NCI-H187 (cell line): ENCODE measurements around the gene SMARCA2.

Experiments
- DNase-seq, 2 experiments: peaks; one replicate each; lab custom pipeline; 2025; lab: John Stamatoyannopoulos, UW

The SMARCA2 gene

GRCh38 chr9:2170722-2171121 is 155.6 kb downstream of the SMARCA2 start:
- DNase-seq = no peak

GRCh38 chr9:2173170-2173569 is 158.0 kb downstream of the SMARCA2 start:
- no peak for DNase-seq

GRCh38 chr9:2173861-2174260 is 158.7 kb downstream of the SMARCA2 start:
- DNase-seq = no peak

- no peak for DNase-seq
Observed at GRCh38 chr9:2174306-2174705, 159.2 kb downstream of the SMARCA2 start.

- no peak for DNase-seq
Observed at GRCh38 chr9:2174911-2175310, 159.8 kb downstream of the SMARCA2 start.

GRCh38 chr9:2177121-2177520 is 162.0 kb downstream of the SMARCA2 start:
- no peak for DNase-seq

GRCh38 chr9:2178034-2178734 is 163.0 kb downstream of the SMARCA2 start:
- DNase-seq = no peak

- no peak for DNase-seq
Observed at GRCh38 chr9:2179567-2179966, 164.4 kb downstream of the SMARCA2 start.

GRCh38 chr9:2180154-2180553 is 165.0 kb downstream of the SMARCA2 start:
- no peak for DNase-seq

- no peak for DNase-seq
Observed at GRCh38 chr9:2180704-2181103, 165.6 kb downstream of the SMARCA2 start.

- DNase-seq = peak in 1 of 2 experiments; percentile 31
Observed at GRCh38 chr9:2181792-2182191, 166.6 kb downstream of the SMARCA2 start.

GRCh38 chr9:2190939-2191608 is 175.9 kb downstream of the SMARCA2 start:
- DNase-seq = no peak

GRCh38 chr9:2191609-2191972 is 176.4 kb downstream of the SMARCA2 start:
- DNase-seq = no peak

- no peak for DNase-seq
Observed at GRCh38 chr9:2192356-2192979, 177.3 kb downstream of the SMARCA2 start.

- DNase-seq = no peak
Observed at GRCh38 chr9:2193552-2193951, 178.4 kb downstream of the SMARCA2 start.

- DNase-seq = no peak
Observed at GRCh38 chr9:2195211-2195610, 180.1 kb downstream of the SMARCA2 start.

- DNase-seq = no peak
Observed at GRCh38 chr9:2196757-2197156, 181.6 kb downstream of the SMARCA2 start.

- DNase-seq = no peak
Observed at GRCh38 chr9:2198956-2199635, 183.9 kb downstream of the SMARCA2 start.

GRCh38 chr9:2199999-2200796 is 185.1 kb downstream of the SMARCA2 start:
- DNase-seq = no peak

- no peak for DNase-seq
Observed at GRCh38 chr9:2208465-2208864, 193.3 kb downstream of the SMARCA2 start.

- no peak for DNase-seq
Observed at GRCh38 chr9:2208991-2209390, 193.8 kb downstream of the SMARCA2 start.

- DNase-seq = no peak
Observed at GRCh38 chr9:2209400-2209799, 194.3 kb downstream of the SMARCA2 start.
